ENCODE results near the gene CFHR4.

CFHR4 gene

GRCh38 chr1:196866974-196867373, 20.9 kb upstream of the CFHR4 start:
- TF ChIP-seq SPI1 (IDR thresholded peaks at IDR 0.05; ENCODE audit: borderline replicate concordance, low read depth) (no peak), REST (IDR thresholded peaks at IDR 0.05; ENCODE audit: insufficient replicate concordance, low read depth) (no peak), CTCF (IDR thresholded peaks at IDR 0.05; ENCODE audit: insufficient read depth, low read length) (no peak)
- Histone ChIP-seq H3K27ac (replicated peaks) (no peak overlapping the region), H3K27me3 (ENCODE audit: insufficient read depth, poor library complexity, severe bottlenecking) (peaks cover 2% of the 10 kb centered on the region), H3K4me3 (replicated peaks; ENCODE audit: insufficient read depth, low read length) (no peak overlapping the region)
- DNase-seq (ENCODE audit: low read depth in 1 of 2, low spot score in 1 of 2) = no peak

- Histone ChIP-seq H3K27me3 (ENCODE audit: insufficient read depth, poor library complexity, severe bottlenecking) (no peaks in the 10 kb centered on the region), H3K4me3 (replicated peaks; ENCODE audit: insufficient read depth, low read length) (no peak overlapping the region), H3K27ac (replicated peaks) (no peak overlapping the region)
- TF ChIP-seq GABPA (IDR thresholded peaks at IDR 0.05; ENCODE audit: low read depth) = no peak
- TF ChIP-seq REST (IDR thresholded peaks at IDR 0.05; ENCODE audit: insufficient replicate concordance, low read depth) = no peak
- no peak for TF ChIP-seq SPI1 (IDR thresholded peaks at IDR 0.05; ENCODE audit: borderline replicate concordance, low read depth)
- no peak for TF ChIP-seq CTCF (IDR thresholded peaks at IDR 0.05; ENCODE audit: insufficient read depth, low read length)
- no peak for TF ChIP-seq POLR2AphosphoS5 (IDR thresholded peaks at IDR 0.05; ENCODE audit: low read depth)
- DNase-seq (ENCODE audit: low read depth in 1 of 2, low spot score in 1 of 2) = no peak
Observed at GRCh38 chr1:196873385-196873784, 14.5 kb upstream of the CFHR4 start.

- Histone ChIP-seq H3K27ac (replicated peaks) (no peak overlapping the region), H3K4me3 (replicated peaks; ENCODE audit: insufficient read depth, low read length) (no peak overlapping the region), H3K27me3 (ENCODE audit: insufficient read depth, poor library complexity, severe bottlenecking) (no peaks in the 10 kb centered on the region)
- DNase-seq (ENCODE audit: low read depth in 1 of 2, low spot score in 1 of 2) = no peak
- TF ChIP-seq SPI1 (IDR thresholded peaks at IDR 0.05; ENCODE audit: borderline replicate concordance, low read depth) (no peak), CTCF (IDR thresholded peaks at IDR 0.05; ENCODE audit: insufficient read depth, low read length) (no peak), GABPA (IDR thresholded peaks at IDR 0.05; ENCODE audit: low read depth) (no peak), REST (IDR thresholded peaks at IDR 0.05; ENCODE audit: insufficient replicate concordance, low read depth) (no peak), POLR2AphosphoS5 (IDR thresholded peaks at IDR 0.05; ENCODE audit: low read depth) (no peak)
Observed at GRCh38 chr1:196875935-196876334, 11.9 kb upstream of the CFHR4 start.

All from HL-60 (cell line).